ENCODE measurements around the gene CPT1C. TPM values are rescaled to one million over a fixed set of nuclear protein-coding genes. Genes with fewer than 3 reads are reported as not detected.

The CPT1C gene
- total and polyA plus RNA-seq, 2 of the 8 experiments (the other 6 are each of a cell fraction or from before 2014, with no cell fraction given) = 79.6 to 91.8 TPM

- Histone ChIP-seq H4K20me1 (replicated peaks in 1 of 2; ENCODE audit: control insufficient read depth in 1 of 2, insufficient read depth in 2 of 2, low read length in 2 of 2) (peaks cover 3 to 21% of the 10 kb centered on the region in 2 experiments), H3K27me3 (replicated peaks in 1 of 4; ENCODE audit: control insufficient read depth in 3 of 4, extremely low read depth in 1 of 4, insufficient read depth in 3 of 4, low read length in 3 of 4) (no peaks in the 10 kb centered on the region), H3K4me3 (ENCODE audit: extremely low read depth in 1 of 4, insufficient read depth in 2 of 4, low read depth in 3 of 4, low read length in 4 of 4) (peak within 1 kb of the TSS; percentile 85 to 100 (median 97)), H4K91ac (replicated peaks; ENCODE audit: insufficient read length, low read length) (peak within 1 kb of the TSS; percentile 82), H3K4me2 (ENCODE audit: insufficient read depth in 1 of 2, low read depth in 2 of 2, low read length in 2 of 2) (peak within 1 kb of the TSS; percentile 87 to 89), H4K8ac (ENCODE audit: extremely low read depth, insufficient read depth, low read length) (peak within 1 kb of the TSS; percentile 81; the same call in 1 of the 2 replicates), H2AK5ac (ENCODE audit: low read depth, low read length) (peak within 1 kb of the TSS; percentile 90; the same call in 1 of the 2 replicates), H3K18ac (ENCODE audit: extremely low read depth, low read length) (peak within 1 kb of the TSS; percentile 83), H2BK5ac (ENCODE audit: low read depth, low read length) (peak within 1 kb of the TSS; percentile 93), H3K23me2 (ENCODE audit: low read depth, low read length) (peaks cover 7% of the 10 kb centered on the region), H3K14ac (ENCODE audit: insufficient read length) (no peak within 1 kb of the TSS), H2BK20ac (ENCODE audit: low read length) (no peak within 1 kb of the TSS), H3K9ac (replicated peaks in 1 of 4; ENCODE audit: extremely low read depth in 1 of 4, low read depth in 3 of 4, low read length in 3 of 4) (peak within 1 kb of the TSS; percentile 90 to 99 (median 92)), H2AFZ (ENCODE audit: low read length) (no peak within 1 kb of the TSS), H2BK120ac (replicated peaks; ENCODE audit: low read depth, low read length) (no peak within 1 kb of the TSS), H3K23ac (ENCODE audit: insufficient read length) (no peak within 1 kb of the TSS), H3K79me2 (ENCODE audit: control insufficient read depth in 1 of 2, insufficient read depth in 2 of 2, low read length in 2 of 2) (peaks cover 10 to 29% of the 10 kb centered on the region in 2 experiments), H3K56ac (replicated peaks; ENCODE audit: insufficient read length, low read depth, low read length) (peak within 1 kb of the TSS; percentile 74), H3K9me3 (ENCODE audit: insufficient read depth in 2 of 2, low read depth in 1 of 2, low read length in 1 of 2) (no peaks in the 10 kb centered on the region), H2BK12ac (ENCODE audit: low read depth, low read length) (0 out of 2 replicates have a peak within 1 kb of the TSS, but pooled peaks have one; percentile 68), H3K27ac (ENCODE audit: low read depth, low read length) (peak within 1 kb of the TSS; percentile 93), H3K4me1 (replicated peaks in 1 of 4; ENCODE audit: control insufficient read depth in 3 of 4, insufficient read depth in 4 of 4, low read length in 3 of 4) (peaks cover 2 to 15% (median 11%) of the 10 kb centered on the region in 4 experiments), H3K36me3 (ENCODE audit: control insufficient read depth in 2 of 4, insufficient read depth in 4 of 4, low read length in 3 of 4) (peaks cover 0 to 6% (median 4%) of the 10 kb centered on the region in 4 experiments; a peak in 5 of 8 replicates), H3K79me1 (ENCODE audit: low read depth, low read length) (peaks cover 17% of the 10 kb centered on the region), H2BK15ac (ENCODE audit: low read length) (0 out of 2 replicates have a peak within 1 kb of the TSS, but pooled peaks have one; percentile 72), H3K4ac (replicated peaks; ENCODE audit: insufficient read length, low read depth, low read length) (peak within 1 kb of the TSS; percentile 13), H4K5ac (ENCODE audit: insufficient read length, low read depth, low read length) (peak within 1 kb of the TSS; percentile 88)
- POLR2A ChIA-PET (ENCODE audit: partially characterized antibody) = interaction anchor here (0.8 to 50.7 kb wide), 10 partner anchors 11 to 163 kb away, joined by 3 to 840 read pairs (median 6); partner anchors contain the start of genes BCL2L12, CPT1C, IRF3 and PRMT1
- 2% methylated on average over 65 of the region's 87 CpGs; no CpG with 5 or more reads in 1 of the 2 experiments for WGBS, 2 experiments (ENCODE audit: extremely low coverage in 1 of 2, insufficient coverage in 1 of 2, insufficient read length in 1 of 2, insufficient replicate concordance in 2 of 2, low coverage in 1 of 2, low lambda C conversion rate in 2 of 2, missing lambda C conversion rate in 1 of 2)
- peak; percentile 98 to 99 for DNase-seq (ENCODE audit: low read depth in 1 of 2, low spot score in 2 of 2)
- CTCF ChIA-PET (ENCODE audit: partially characterized antibody) = interaction anchor here (1.4 to 2.9 kb wide), 2 partner anchors 31 to 43 kb away, joined by 4 to 14 read pairs; no protein-coding TSS in a partner anchor
- FAIRE-seq = no peak
- TF ChIP-seq EZH2 (IDR thresholded peaks at IDR 0.05; ENCODE audit: low read depth, low read length, severe bottlenecking) (no peak), EP300 (IDR thresholded peaks at IDR 0.05; ENCODE audit: borderline replicate concordance in 1 of 2, low read depth in 2 of 2, low read length in 2 of 2) (peak; percentile 22 to 76; a peak in 2 of 3 replicates), SIN3A (conservative IDR thresholded peaks at IDR 0.05 in 1 of 2, IDR thresholded peaks at IDR 0.05 in 1 of 2; ENCODE audit: low read depth in 1 of 2, low read length in 2 of 2) (no peak; a peak in 1 of 4 replicates), NANOG (IDR thresholded peaks at IDR 0.05; ENCODE audit: insufficient read depth, low read depth, low read length, poor library complexity, severe bottlenecking) (peak; percentile 1), CEBPB (IDR thresholded peaks at IDR 0.05; ENCODE audit: low read depth, low read length) (peak; percentile 72), SAP30 (IDR thresholded peaks at IDR 0.05; ENCODE audit: insufficient read depth, insufficient replicate concordance, low read length) (no peak), SIX5 (IDR thresholded peaks at IDR 0.05; ENCODE audit: low read depth, low read length) (peak; percentile 90), TEAD4 (IDR thresholded peaks at IDR 0.05; ENCODE audit: low read depth, low read length) (peak; percentile 50; the same call in 1 of the 2 replicates), CTBP2 (IDR thresholded peaks at IDR 0.05; ENCODE audit: borderline replicate concordance, insufficient read depth, insufficient read length, low read length) (no peak), SP1 (IDR thresholded peaks at IDR 0.05; ENCODE audit: low read depth, low read length) (peak; percentile 86)
These were observed 49.0 kb upstream of the CPT1C start, which contains the start of gene SCAF1 for GRCh38 chr19:49641688-49642491. SCAF1 (plus strand) TSS chr19:49642209; CDS start chr19:49645027, 2,818 bp downstream.

Data from H1 (cell line).